Mesendoderm (in vitro differentiated cells): ENCODE results near the gene PROK2.

ENCODE experiments used
- DNase-seq: peaks from one replicate; pipeline ENCODE4 v3.0.0; 2013
- H2AK5ac ChIP-seq: 2 replicates; pipeline ENCODE4 v1.6.1; 2013; ENCODE audit warnings: low read length, inconsistent platforms
- H2BK120ac ChIP-seq: 2 replicates; pipeline ENCODE4 v1.6.1; 2013; ENCODE audit warnings: low read depth, mild to moderate bottlenecking, low read length, moderate library complexity, mixed read lengths
- H2BK15ac ChIP-seq: replicated peaks from 2 replicates; pipeline ENCODE4 v1.6.1; 2013; ENCODE audit warnings: low read depth, mild to moderate bottlenecking, moderate library complexity
- H2BK5ac ChIP-seq: 2 replicates; pipeline ENCODE4 v1.6.1; 2013; ENCODE audit warnings: low read length, inconsistent platforms
- H3K18ac ChIP-seq: 2 replicates; pipeline ENCODE4 v1.6.1; 2013; ENCODE audit warnings: mild to moderate bottlenecking, low read length, mixed read lengths
- H3K23ac ChIP-seq: one replicate; pipeline ENCODE4 v1.6.1; 2013; ENCODE audit warnings: low read length
- H3K27ac ChIP-seq: 2 replicates; pipeline ENCODE4 v1.5.1; 2013; ENCODE audit warnings: low read depth, mild to moderate bottlenecking, inconsistent platforms, low read length, moderate library complexity
- H3K27me3 ChIP-seq: 2 replicates; pipeline ENCODE4 v1.6.1; 2013; ENCODE audit warnings: low read length, control low read depth, mild to moderate bottlenecking, inconsistent platforms; ENCODE audit not compliant: insufficient read depth, poor library complexity
- H3K36me3 ChIP-seq: 2 replicates; pipeline ENCODE4 v1.6.1; 2013; ENCODE audit warnings: low read length, inconsistent platforms; ENCODE audit not compliant: control insufficient read depth, insufficient read depth
- H3K4ac ChIP-seq: one replicate; pipeline ENCODE4 v1.6.1; 2013; ENCODE audit warnings: low read depth, mild to moderate bottlenecking, low read length, moderate library complexity
- H3K4me1 ChIP-seq: 2 replicates; pipeline ENCODE4 v1.6.1; 2013; ENCODE audit warnings: low read depth, low read length, inconsistent platforms; ENCODE audit not compliant: control insufficient read depth
- H3K4me2 ChIP-seq: 2 replicates; pipeline ENCODE4 v1.6.1; 2013; ENCODE audit warnings: low read length
- H3K4me3 ChIP-seq: 2 replicates; pipeline ENCODE4 v1.5.1; 2013; ENCODE audit warnings: mild to moderate bottlenecking, low read length
- H3K56ac ChIP-seq: one replicate; pipeline ENCODE4 v1.6.1; 2013; ENCODE audit warnings: low read length
- H3K79me1 ChIP-seq: 2 replicates; pipeline ENCODE4 v1.6.1; 2013; ENCODE audit warnings: low read length, inconsistent platforms
- H3K79me2 ChIP-seq: 2 replicates; pipeline ENCODE4 v1.6.1; 2013; ENCODE audit warnings: mild to moderate bottlenecking, low read length; ENCODE audit not compliant: control insufficient read depth, insufficient read depth
- H3K9ac ChIP-seq: 2 replicates; pipeline ENCODE4 v1.6.1; 2013; ENCODE audit warnings: low read length, inconsistent platforms
- H4K5ac ChIP-seq: one replicate; pipeline ENCODE4 v1.6.1; 2013; ENCODE audit warnings: low read length
- H4K8ac ChIP-seq: one replicate; pipeline ENCODE4 v1.6.1; 2013; ENCODE audit warnings: low read depth, mild to moderate bottlenecking, control low read depth, low read length, moderate library complexity
- WGBS: extraction: QIAGEN DNeasy Blood & Tissue Kit; methylation state at CpG from one replicate; pipeline ENCODE4 v1.1.7; 2013; ENCODE audit warnings: low lambda C conversion rate, missing lambda C conversion rate; ENCODE audit not compliant: insufficient coverage; ENCODE audit errors: extremely low coverage; 5-methylcytosine and 5-hydroxymethylcytosine counted together

Gene PROK2

DNA sequence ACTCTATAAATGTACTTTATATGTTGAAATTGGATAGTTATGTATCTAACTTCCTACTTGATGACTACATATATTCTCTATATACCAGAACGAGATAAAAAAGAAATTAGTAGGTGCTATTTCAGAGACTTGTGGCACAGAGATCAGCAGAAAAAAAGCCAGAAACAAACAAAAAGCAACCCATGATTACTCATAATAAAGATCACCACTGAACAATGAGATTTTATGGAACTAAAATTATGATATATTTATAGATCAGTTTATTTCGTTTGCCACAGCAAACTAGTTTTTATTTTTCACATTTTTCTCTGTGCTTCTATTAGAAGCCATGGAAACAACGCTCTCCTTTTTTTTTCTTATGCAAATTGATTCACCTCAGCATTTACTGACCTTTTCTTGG, 15.1 kb upstream of the PROK2 start:
- H3K4ac ChIP-seq, result no peak overlapping the region
- no peaks in the 10 kb centered on the region for H3K79me2 ChIP-seq
- no peak overlapping the region for H3K56ac ChIP-seq
- H3K4me2 ChIP-seq, result no peak overlapping the region
- no peak overlapping the region for H3K4me3 ChIP-seq
- no peak overlapping the region for H2AK5ac ChIP-seq
- no peak overlapping the region for H3K23ac ChIP-seq
- no peak overlapping the region for H3K18ac ChIP-seq
- no peaks in the 10 kb centered on the region for H3K27me3 ChIP-seq
- no peak overlapping the region for H4K5ac ChIP-seq
- H3K4me1 ChIP-seq, result no peaks in the 10 kb centered on the region
- H2BK5ac ChIP-seq, result no peak overlapping the region
- no peak overlapping the region for H3K27ac ChIP-seq
- H3K9ac ChIP-seq, result no peak overlapping the region
- no peak for DNase-seq
- H3K79me1 ChIP-seq, result no peaks in the 10 kb centered on the region
- H2BK120ac ChIP-seq, result no peak overlapping the region
- no peak overlapping the region for H4K8ac ChIP-seq
- WGBS, result no CpG with 5 or more reads among the region's 3 CpGs
- H3K36me3 ChIP-seq, result no peaks in the 10 kb centered on the region
- no peak overlapping the region for H2BK15ac ChIP-seq

DNA sequence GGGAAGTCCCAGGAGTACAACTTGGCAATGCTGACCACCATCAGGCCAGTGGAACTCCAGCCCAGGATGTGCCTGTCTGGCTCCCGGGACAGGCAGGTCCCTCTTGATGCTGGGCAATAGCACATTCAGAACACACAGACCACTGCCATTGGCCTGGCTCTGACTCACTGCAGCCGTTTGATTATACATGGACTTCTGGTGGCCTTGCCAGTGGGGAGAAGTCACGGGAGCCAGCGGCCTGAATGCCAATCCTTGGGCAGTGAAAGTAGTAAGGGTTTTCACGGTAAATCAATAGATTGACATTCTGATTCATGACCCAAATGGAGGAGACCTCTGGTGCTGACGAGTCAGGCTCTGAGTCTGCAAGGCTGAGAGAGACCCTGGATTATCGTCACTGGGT, 12.5 kb upstream of the PROK2 start:
- Histone ChIP-seq H4K5ac (no peak overlapping the region), H3K27ac (no peak overlapping the region), H3K23ac (no peak overlapping the region), H3K56ac (no peak overlapping the region), H2BK15ac (no peak overlapping the region), H2AK5ac (no peak overlapping the region), H3K79me2 (no peaks in the 10 kb centered on the region), H3K79me1 (no peaks in the 10 kb centered on the region), H3K18ac (no peak overlapping the region), H2BK120ac (no peak overlapping the region), H3K4me3 (no peak overlapping the region), H3K4me2 (no peak overlapping the region), H3K36me3 (no peaks in the 10 kb centered on the region), H3K27me3 (no peaks in the 10 kb centered on the region), H3K4ac (no peak overlapping the region), H4K8ac (no peak overlapping the region), H2BK5ac (no peak overlapping the region), H3K9ac (no peak overlapping the region), H3K4me1 (no peaks in the 10 kb centered on the region)
- no CpG with 5 or more reads among the region's 7 CpGs for WGBS
- DNase-seq, result no peak

DNA sequence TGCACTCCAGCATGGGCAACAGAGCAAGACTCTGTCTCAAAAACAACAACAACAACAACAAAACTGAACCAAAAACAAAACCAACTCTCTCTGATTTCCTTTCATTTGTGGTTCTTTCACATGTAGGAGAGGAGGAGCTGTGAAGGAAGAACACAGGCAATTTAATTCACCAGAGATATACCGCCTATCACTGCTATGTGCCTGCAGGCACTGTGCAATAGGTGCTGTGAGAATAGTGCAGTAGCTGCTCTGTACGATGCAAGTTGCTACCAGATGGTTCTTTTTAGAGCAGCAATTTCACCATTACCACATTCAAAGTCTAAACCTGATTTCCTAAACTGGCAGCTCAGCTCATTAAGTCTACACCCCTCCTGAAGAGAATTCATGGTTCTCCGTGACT, 11.3 kb upstream of the PROK2 start:
- no peaks in the 10 kb centered on the region for H3K4me1 ChIP-seq
- H3K9ac ChIP-seq, result no peak overlapping the region
- H2AK5ac ChIP-seq, result no peak overlapping the region
- no peak overlapping the region for H3K18ac ChIP-seq
- no peak overlapping the region for H2BK5ac ChIP-seq
- no peaks in the 10 kb centered on the region for H3K79me1 ChIP-seq
- no peak overlapping the region for H2BK120ac ChIP-seq
- H2BK15ac ChIP-seq, result no peak overlapping the region
- no CpG with 5 or more reads among the region's 3 CpGs for WGBS
- no peaks in the 10 kb centered on the region for H3K27me3 ChIP-seq
- H4K5ac ChIP-seq, result no peak overlapping the region
- no peak overlapping the region for H3K56ac ChIP-seq
- H3K4me2 ChIP-seq, result no peak overlapping the region
- H3K79me2 ChIP-seq, result no peaks in the 10 kb centered on the region
- no peak overlapping the region for H3K4ac ChIP-seq
- no peak overlapping the region for H3K23ac ChIP-seq
- DNase-seq, result no peak
- no peak overlapping the region for H3K27ac ChIP-seq
- H4K8ac ChIP-seq, result no peak overlapping the region
- no peak overlapping the region for H3K4me3 ChIP-seq
- no peaks in the 10 kb centered on the region for H3K36me3 ChIP-seq

DNA sequence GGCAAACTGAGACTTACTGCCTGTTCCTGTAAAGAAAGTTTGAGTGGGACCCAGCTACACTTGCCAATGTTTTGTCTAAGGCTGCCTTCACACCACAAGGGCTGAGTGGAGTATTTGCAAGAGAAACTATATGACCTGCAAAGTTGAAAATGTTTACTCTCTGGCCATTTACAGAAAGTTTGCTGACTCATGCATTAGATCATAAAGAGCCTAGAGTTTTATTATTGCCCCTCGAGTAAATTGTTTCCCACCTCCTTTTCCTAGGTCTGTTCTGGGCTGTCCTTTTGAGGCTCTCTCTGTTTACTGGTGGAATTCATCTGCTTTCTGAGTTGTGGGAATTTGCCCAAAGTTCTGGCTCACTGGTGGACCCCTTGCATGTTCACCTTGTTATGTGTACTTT, 6.7 kb upstream of the PROK2 start:
- Histone ChIP-seq H3K4me2 (no peak overlapping the region), H2BK5ac (no peak overlapping the region), H3K56ac (no peak overlapping the region), H4K8ac (no peak overlapping the region), H3K18ac (no peak overlapping the region), H3K36me3 (no peaks in the 10 kb centered on the region), H3K79me1 (no peaks in the 10 kb centered on the region), H4K5ac (no peak overlapping the region), H2AK5ac (no peak overlapping the region), H3K23ac (no peak overlapping the region), H3K4ac (no peak overlapping the region), H3K4me1 (no peaks in the 10 kb centered on the region), H3K4me3 (no peak overlapping the region), H2BK120ac (no peak overlapping the region), H3K27me3 (no peaks in the 10 kb centered on the region), H3K27ac (no peak overlapping the region), H2BK15ac (no peak overlapping the region), H3K79me2 (no peaks in the 10 kb centered on the region), H3K9ac (no peak overlapping the region)
- DNase-seq, result no peak
- WGBS, result no CpG with 5 or more reads among the region's 1 CpG

DNA sequence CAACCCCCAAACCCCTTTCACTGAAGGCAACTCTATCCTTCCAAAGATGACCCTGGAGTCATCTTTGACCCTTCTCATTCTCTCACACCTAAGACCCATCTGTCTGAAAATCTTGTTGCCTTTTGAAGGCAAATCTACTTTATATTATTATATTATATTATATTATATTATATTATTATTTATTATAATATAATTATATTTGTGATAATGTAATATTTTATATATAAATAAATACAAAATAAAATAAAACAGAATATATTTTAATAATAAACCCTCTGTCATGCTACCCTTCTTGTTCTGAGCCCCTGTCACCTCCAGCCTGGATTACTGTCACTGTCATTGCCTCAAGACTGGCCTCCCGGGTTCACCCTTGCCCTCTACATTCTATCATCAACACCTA, 5.0 kb upstream of the PROK2 start:
- Histone ChIP-seq H2BK120ac (no peak overlapping the region), H3K79me1 (no peaks in the 10 kb centered on the region), H3K18ac (no peak overlapping the region), H3K4me3 (no peak overlapping the region), H4K5ac (no peak overlapping the region), H3K23ac (no peak overlapping the region), H2AK5ac (no peak overlapping the region), H3K4me2 (no peak overlapping the region), H3K27ac (no peak overlapping the region), H3K9ac (no peak overlapping the region), H4K8ac (no peak overlapping the region), H3K56ac (no peak overlapping the region), H2BK5ac (no peak overlapping the region), H3K36me3 (no peaks in the 10 kb centered on the region), H3K27me3 (peaks cover 12% of the 10 kb centered on the region), H3K4ac (no peak overlapping the region), H3K79me2 (no peaks in the 10 kb centered on the region), H3K4me1 (no peaks in the 10 kb centered on the region), H2BK15ac (no peak overlapping the region)
- DNase-seq, result no peak
- WGBS, result no CpG with 5 or more reads among the region's 1 CpG

DNA sequence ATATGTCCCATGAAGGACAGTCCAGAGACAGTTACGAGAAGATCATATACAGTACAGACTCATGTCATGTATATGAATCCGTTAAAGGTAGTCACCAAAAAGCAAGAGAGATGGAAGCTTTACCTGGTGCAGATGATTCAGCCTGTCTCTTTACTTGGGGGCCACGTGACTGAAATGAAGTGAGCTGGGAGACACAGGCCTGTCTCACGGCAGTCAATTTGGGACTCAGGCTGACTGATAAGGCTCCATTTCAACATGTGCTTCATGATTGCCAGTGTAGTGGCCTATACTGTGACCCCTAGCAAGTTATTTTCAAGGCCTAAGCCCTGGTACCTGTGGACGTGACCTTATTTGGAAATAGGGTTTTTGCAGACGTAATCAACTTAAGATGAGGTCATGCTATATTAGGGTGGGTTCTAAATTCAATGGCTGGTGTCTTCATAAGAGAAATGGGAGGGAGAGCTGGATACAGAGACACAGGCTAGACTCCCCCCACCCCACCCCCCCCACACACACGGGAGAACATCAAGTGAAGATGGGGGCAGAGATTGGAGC, 3.0 kb upstream of the PROK2 start:
- Histone ChIP-seq H4K5ac (no peak overlapping the region), H3K79me2 (no peaks in the 10 kb centered on the region), H2AK5ac (no peak overlapping the region), H2BK15ac (no peak overlapping the region), H3K36me3 (no peaks in the 10 kb centered on the region), H4K8ac (no peak overlapping the region), H3K56ac (no peak overlapping the region), H3K4ac (no peak overlapping the region), H3K9ac (no peak overlapping the region), H2BK120ac (no peak overlapping the region), H3K27ac (no peak overlapping the region), H3K27me3 (peaks cover 22% of the 10 kb centered on the region), H3K79me1 (no peaks in the 10 kb centered on the region), H2BK5ac (no peak overlapping the region), H3K4me2 (no peak overlapping the region), H3K4me1 (no peaks in the 10 kb centered on the region), H3K23ac (no peak overlapping the region), H3K4me3 (no peak overlapping the region), H3K18ac (no peak overlapping the region)
- DNase-seq, result no peak
- no CpG with 5 or more reads among the region's 7 CpGs for WGBS
